Tibial nerve (tissue), 4 donors: ENCODE measurements around the gene NAA60.

Experiments used
- EP300 ChIP-seq, 2 donors: sonication (generic); formaldehyde crosslinking; IDR thresholded peaks; one replicate each; pipeline ENCODE4 v1.6.1; 2017; ENCODE audit warnings: antibody characterized with exemption in 2 of 2, mild to moderate bottlenecking in 1 of 2
- TF ChIP-seq, protein P1 (sequence below), 5 experiments: fragments of 200-600 bp in 3 of 5; fragments of 450-650 bp in 2 of 5; sonication (generic) in 3 of 5; IDR thresholded peaks; one replicate each; pipeline ENCODE4 v1.5.1; 2016 to 2019; ENCODE audit warnings: antibody characterized with exemption in 5 of 5, mild to moderate bottlenecking in 3 of 5, moderate library complexity in 2 of 5

DNA sequence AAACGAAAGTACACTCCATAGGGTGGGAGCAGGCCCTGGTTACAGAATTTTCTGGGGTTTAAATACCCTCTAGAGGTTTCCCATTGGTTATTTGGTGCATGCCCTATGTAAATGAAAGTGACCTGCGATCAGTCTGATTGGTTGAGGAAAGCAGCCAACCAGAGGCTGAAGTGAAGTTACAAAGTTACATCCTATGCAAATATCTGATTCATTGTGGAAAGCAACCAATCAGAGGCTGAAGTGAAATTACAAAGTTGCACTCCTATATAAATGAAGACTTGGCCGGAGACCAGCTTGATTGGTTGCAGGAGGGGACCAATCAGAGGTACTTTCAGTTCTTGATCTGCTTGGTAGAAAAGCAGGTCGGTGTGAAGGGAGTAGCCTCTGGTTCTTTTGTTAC, 24.4 kb downstream of the NAA60 start:
- TF ChIP-seq, protein P1, sequence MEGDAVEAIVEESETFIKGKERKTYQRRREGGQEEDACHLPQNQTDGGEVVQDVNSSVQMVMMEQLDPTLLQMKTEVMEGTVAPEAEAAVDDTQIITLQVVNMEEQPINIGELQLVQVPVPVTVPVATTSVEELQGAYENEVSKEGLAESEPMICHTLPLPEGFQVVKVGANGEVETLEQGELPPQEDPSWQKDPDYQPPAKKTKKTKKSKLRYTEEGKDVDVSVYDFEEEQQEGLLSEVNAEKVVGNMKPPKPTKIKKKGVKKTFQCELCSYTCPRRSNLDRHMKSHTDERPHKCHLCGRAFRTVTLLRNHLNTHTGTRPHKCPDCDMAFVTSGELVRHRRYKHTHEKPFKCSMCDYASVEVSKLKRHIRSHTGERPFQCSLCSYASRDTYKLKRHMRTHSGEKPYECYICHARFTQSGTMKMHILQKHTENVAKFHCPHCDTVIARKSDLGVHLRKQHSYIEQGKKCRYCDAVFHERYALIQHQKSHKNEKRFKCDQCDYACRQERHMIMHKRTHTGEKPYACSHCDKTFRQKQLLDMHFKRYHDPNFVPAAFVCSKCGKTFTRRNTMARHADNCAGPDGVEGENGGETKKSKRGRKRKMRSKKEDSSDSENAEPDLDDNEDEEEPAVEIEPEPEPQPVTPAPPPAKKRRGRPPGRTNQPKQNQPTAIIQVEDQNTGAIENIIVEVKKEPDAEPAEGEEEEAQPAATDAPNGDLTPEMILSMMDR (IDR thresholded peaks at IDR 0.05) = no peak
- no peak for TF ChIP-seq EP300 (IDR thresholded peaks at IDR 0.05)
